ENCODE data around the gene KRTAP10-7.
"Not testable (repeated sequence)": the region's sequence is repeated elsewhere in the genome, so short reads cannot be mapped to it uniquely, and the experiment has no call there.

KRTAP10-7 gene

DNA sequence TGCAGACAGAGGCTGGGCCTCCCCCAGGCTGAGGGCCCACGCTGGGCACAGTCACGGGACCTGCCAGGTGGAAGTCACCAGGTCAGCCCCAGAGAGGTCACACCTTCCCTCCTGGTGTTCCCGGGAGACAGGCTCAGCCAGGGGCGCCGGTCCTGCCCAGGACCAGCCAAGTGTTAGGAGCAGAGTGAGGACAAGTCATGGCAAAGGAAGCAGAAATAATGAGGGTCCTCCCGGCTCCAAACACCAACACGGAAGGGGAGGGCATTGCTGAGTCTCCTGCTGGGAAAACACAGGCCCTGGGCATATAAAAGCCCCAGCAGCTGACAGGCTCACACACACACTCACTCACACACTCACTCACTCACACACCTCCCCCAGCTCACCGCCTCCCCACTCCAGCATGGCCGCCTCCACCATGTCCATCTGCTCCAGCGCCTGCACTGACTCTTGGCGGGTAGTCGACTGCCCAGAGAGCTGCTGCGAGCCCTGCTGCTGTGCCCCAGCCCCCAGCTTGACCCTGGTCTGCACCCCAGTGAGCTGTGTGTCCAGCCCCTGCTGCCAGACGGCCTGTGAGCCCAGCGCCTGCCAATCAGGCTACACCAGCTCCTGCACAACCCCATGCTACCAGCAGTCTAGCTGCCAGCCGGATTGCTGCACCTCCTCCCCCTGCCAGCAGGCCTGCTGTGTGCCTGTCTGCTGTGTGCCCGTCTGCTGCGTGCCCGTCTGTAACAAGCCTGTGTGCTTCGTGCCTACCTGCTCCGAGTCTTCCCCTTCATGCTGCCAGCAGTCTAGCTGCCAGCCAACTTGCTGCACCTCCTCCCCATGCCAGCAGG lies 36.8 kb downstream of the KRTAP10-7 start, which contains the start of gene KRTAP10-10:
KRTAP10-10 (plus strand) TSS at position 339 of the 833 bp plus-strand sequence; CDS start at position 401, 62 bp downstream.
- DNase-seq = no peak

DNA sequence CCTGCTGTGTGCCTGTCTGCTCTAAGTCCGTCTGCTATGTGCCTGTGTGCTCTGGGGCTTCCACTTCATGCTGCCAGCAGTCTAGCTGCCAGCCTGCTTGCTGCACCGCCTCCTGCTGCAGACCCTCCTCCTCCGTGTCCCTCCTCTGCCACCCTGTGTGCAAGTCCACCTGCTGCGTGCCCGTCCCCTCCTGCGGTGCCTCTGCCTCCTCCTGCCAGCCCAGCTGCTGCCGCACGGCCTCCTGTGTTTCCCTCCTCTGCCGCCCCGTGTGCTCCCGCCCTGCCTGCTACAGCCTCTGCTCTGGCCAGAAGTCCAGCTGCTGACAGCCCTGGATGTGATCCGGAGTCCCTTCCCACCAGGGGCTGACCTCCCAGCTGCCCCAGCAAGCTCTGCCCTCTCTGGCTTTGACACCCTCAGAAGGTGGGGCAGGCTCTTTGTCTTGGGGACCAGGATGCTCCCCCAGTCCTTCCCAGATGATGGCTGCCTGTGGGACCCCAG lies 37.5 kb downstream of the KRTAP10-7 start:
- not testable (repeated sequence) for DNase-seq

DNA sequence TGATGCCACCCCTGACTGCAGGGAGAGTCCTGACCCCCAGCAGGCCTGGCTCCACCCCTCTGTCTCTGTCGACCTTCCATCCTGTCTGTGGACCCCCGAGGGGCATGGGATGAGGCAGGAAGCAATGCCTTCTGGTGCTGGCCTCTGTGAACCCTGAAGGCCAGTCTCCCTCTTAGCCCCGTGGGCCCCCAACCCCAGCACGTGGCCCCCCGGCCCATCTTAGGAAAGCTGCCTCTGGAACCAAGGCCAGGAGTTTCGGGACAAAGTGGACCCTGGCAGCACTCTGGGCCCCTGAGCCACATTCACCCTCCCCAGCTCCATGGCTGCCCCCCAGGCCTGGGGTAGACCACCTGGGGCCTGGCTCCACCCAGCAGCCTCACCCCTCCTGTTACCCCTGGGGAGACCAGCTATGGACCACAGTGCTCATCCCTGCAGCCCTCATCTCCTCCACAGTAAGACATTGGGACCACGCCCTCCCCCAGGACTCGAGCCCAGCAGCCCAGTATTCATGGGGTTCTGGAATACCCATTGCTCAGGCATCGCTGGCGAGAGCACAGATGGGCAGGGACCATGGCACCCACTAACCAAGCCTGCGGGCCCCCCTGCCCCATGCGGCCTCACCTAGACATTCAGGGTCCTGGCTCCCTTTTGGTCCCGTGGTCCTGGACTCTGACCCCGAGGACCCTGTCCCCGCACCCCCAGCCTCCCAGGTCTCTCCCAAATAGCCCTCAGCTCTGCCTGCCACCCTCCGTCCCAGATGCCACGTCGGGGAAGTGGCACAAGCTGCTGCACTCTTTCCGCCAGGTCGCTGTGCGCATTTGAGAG lies 38.3 kb downstream of the KRTAP10-7 start:
- not testable (repeated sequence) for DNase-seq

DNA sequence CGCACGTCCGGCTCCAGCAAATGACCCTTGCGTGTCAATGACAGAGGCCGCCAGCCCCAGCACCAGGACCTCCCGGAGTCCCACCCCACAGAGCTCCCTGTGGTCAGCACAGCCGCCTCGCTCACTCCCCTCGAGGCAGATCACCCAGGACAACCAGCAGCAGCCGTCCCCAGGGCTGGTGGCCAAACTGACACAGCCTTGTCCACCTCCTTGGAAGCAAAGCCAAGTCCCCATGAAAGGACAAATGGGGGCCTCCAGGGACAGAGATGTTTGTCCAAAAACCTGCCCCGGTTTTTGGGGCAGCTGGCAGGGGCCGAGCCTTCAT lies 38.9 kb downstream of the KRTAP10-7 start:
- no peak for DNase-seq

DNA sequence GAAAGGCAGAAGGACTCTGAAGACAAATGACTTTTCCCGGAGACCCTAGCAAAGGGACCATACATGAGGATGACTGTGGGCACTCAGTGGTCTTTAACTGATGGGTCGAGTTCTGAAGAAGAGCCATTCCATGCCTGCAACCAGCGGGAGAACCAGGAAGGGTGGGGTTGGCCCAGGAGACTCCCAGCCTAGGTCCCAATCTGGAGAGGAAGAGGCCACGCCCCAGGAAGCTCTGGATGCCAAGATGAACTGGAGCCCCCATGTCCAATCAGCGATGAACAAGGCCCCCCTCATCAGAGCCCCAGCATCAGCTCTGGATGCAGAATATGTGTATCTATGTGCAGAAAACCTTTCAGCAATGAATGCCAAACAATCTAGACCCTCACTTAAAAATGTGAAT lies 40.4 kb downstream of the KRTAP10-7 start:
- DNase-seq = no peak

DNA sequence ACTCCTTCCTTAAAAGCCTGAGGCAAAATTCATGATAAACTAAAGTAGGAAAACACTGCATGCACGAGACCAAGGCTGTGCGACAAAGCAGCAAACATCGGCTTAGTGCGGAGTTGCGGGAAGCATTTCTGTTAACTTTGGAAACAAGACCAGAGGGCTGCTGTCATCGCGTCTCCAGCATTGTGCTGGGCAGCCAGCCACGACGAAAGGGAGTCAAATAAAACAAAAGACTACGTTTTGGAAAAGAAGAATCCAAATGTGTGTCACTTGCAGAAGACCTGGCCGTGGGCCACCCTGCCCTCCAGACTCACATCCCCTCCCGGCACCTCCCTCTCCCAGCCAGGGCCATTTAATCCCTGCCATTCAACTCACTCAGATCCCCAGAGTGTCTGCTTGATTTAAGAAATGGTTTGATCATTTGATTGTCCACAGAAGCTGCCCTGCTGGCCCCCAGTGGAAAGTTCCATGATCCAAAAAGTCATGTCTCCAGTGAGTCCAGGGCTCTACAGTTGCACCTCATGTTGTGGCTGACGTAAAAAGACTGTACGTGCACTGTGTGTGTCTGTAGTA lies 43.4 kb downstream of the KRTAP10-7 start:
- no peak for DNase-seq

DNA sequence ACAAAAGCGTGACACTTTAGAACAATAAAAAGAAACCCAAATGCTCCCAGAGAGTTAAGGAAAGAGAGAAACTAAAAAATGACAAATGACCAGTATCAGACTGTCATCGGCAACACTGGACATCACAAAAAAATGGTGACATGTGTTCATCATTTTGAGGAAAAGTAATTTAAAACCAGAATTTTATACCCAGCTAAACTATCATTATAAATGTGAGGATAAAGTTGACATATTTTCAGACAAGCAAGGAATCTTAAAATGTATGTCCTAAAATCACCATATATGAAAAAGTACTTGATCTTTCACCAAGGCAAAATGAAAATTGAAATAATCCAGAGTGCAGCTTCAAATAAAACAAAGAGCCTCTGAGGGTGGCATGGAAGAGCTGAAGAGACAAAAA lies 44.5 kb downstream of the KRTAP10-7 start:
- no peak for DNase-seq

DNA sequence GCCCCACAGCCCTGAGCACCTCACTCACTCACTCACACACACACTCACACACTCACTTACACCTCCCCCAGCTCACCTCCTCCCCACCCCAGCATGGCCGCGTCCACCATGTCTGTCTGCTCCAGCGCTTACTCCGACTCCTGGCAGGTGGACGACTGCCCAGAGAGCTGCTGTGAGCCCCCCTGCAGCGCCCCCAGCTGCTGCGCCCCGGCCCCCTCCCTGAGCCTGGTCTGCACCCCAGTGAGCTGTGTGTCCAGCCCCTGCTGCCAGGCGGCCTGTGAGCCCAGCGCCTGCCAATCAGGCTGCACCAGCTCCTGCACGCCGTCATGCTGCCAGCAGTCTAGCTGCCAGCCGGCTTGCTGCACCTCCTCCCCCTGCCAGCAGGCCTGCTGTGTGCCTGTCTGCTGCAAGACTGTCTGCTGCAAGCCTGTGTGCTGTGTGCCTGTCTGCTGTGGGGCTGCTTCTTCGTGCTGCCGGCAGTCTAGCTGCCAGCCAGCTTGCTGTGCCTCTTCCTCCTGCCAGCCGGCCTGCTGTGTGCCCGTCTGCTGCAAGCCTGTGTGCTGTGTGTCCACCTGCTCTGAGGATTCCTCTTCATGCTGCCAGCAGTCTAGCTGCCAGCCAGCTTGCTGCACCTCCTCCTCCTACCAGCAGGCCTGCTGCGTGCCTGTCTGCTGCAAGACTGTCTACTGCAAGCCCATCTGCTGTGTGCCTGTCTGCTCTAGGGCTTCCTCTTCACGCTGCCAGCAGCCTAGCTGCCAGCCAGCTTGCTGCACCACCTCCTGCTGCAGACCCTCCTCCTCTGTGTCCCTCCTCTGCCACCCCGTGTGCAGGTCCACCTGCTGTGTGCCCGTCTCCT lies 46.2 kb downstream of the KRTAP10-7 start, which contains the start of gene KRTAP10-11:
KRTAP10-11 (plus strand) TSS at position 49 of the 856 bp plus-strand sequence; CDS start at position 94, 45 bp downstream.
- not testable (repeated sequence) for DNase-seq

DNA sequence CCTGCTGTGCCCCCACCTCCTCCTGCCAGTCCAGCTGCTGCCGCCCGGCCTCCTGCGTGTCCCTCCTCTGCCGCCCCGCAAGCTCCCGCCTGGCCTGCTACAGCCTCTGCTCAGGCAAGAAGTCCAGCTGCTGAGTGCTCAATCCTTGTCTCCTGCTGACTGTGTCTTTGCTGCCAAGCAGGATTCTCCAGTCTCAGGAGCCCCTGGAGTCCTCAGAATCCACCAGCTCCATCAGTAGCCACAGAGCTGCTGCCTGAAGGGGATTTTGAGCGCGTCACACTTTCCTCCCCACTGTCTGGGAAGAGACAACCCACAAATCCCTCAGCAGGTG lies 46.8 kb downstream of the KRTAP10-7 start:
- DNase-seq = no peak

DNA sequence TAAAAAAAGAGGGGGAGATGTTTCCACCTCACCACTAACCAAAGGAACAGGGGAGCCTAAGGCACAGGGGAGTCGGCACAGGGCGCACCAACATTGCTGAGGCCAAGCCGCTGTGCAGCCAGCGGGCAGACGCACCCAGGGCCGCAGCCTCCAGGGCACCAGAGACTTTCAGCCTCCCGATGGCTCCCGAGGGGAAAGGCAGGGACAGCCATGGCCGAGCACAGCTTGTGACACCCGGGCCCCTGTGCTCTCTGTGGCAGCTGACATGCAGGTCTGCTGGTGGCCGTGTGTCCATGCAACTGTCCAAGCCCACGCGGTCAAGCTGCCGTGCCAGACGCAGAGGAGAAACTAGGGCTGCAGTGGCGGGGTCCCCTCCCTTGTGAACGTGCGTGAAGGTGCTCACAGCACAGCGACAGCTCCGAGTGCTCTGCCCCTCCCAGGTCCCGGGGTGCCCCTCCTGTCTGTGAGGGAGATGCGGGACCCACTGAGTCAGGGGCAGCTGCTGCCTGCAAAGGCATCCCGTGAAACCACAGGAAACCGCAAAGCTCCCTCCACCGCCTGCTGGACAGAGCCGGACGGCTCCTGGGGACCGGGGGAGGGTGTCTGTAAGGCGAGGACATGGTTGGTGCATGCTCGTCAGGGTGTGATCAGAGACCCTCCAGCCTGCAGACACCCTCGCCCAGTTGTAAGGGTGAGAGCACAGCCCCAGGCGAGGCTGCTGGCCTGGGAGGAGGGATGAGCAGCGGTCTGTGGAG lies 48.3 kb downstream of the KRTAP10-7 start:
- no peak for DNase-seq

DNA sequence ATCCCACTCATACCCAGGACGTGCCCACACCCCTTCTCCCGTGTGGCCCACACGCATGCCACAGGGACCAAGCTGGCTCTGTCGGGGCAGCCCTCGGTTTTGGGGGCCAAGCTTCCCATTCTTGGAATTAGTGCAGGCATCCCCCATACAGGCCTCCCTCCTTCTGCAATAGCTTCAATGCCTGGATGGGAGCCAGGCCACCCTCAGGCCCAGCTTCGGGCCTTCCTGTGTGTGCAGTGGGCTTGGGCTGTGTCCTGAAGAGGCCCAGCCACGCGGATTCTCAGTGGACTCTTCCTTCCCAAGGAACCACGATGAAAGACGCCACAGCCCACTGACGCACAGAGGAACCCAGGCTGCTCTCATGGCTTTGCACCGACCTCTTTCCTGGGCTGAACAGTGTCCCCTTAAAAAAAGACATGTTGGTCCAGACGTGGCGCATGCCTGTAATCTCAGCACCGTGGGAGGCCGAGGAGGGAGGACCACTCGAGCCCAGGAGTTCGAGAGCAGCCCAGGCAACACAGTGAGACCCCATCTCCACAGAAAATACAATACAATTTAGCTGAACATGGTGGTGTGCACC lies 49.2 kb downstream of the KRTAP10-7 start:
- DNase-seq = no peak

DNA sequence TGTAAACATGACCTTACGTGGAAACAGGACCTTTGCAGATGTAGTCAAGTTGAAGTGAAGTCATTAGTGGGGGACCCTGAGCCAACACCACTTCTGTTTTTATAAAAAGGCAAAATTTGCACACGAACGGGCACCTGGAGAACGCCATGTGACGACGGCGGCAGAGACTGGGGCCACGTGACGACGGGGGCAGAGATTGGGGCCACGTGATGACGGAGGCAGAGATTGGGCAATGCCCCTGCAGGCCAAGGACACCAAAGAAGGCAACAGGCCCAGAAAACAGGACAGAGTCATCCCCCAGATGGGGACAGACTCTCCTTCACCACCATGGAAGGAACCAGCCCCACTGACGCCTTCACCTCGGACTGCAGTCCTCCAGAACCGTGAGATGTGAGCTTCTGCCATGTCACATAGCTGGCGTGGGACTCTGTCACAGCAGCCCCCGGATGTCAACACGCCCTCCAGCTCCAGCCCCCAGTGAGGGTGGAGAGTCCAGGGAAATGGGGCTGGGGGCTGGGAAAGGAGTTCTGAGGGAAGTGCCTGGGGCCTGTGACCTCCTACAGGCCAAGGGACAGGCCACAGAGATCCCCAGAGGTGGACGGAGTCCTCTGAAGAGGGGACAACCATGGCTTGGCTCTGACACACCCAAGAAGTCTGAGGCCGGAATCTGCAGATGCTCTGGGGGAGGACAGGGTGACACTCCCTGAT lies 50.0 kb downstream of the KRTAP10-7 start:
- no peak for DNase-seq

DNA sequence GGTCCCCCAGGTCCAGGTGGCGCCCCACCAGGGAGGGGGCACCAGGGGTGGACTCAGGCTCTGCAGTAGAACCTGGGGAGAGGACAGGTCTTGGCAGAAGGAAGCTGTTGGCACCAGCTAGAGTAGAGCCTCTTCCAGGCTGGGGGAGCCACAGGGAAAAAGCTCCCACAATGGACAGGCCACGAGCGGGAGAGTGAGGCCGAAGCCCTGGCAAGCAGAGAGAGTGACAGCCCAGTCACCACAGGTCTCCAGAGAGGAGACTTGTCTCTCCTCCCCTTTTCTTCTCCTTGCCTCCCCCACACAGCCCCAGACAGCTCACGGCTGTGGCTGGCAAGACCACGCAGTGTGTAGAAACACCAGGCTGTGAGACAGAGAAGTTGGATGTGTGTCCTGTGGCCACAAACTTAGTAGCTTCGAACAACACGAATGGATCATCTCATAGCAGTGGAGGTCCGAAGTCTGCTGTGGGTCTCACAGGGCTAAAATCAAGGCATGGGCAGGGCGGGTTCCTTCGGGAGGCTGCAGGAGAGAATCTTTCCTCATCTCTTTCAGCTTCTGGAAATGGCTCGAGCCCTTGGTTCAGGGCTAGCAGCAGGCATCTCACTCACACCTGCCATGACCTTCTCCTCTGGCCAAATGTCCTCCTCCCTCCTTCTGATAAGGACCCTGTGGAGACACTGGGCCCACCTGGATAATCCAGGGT lies 50.7 kb downstream of the KRTAP10-7 start:
- DNase-seq = no peak
